H9 (cell line): ENCODE measurements around the gene BRD7. TPM values are rescaled to one million over a fixed set of nuclear protein-coding genes. Genes with fewer than 3 reads are reported as not detected.

Source experiments
- DNase-seq: peaks from one replicate; pipeline ENCODE4 v3.0.0-alpha.2; 2017
- H2AFZ ChIP-seq: one replicate; pipeline ENCODE4 v1.6.1; 2013; ENCODE audit warnings: mild to moderate bottlenecking, low read length, control low read depth, moderate library complexity
- H2AK5ac ChIP-seq: 2 replicates; pipeline ENCODE4 v1.6.1; 2013; ENCODE audit warnings: low read length, control low read depth, mixed read lengths; ENCODE audit not compliant: insufficient read length
- H2BK120ac ChIP-seq: one replicate; pipeline ENCODE4 v1.6.1; 2013; ENCODE audit warnings: low read depth, mild to moderate bottlenecking, low read length, control low read depth, inconsistent platforms; ENCODE audit not compliant: poor library complexity, severe bottlenecking
- H2BK12ac ChIP-seq: 2 replicates; pipeline ENCODE4 v1.6.1; 2013; ENCODE audit warnings: low read length, control low read depth, mixed read lengths, low read depth; ENCODE audit not compliant: insufficient read length
- H2BK15ac ChIP-seq: 2 replicates; pipeline ENCODE4 v1.6.1; 2013; ENCODE audit warnings: low read depth, low read length, control low read depth
- H2BK20ac ChIP-seq: one replicate; pipeline ENCODE4 v1.6.1; 2013; ENCODE audit warnings: low read depth, mild to moderate bottlenecking, low read length, control low read depth, inconsistent platforms; ENCODE audit not compliant: poor library complexity, severe bottlenecking
- H2BK5ac ChIP-seq: 2 replicates; pipeline ENCODE4 v1.6.1; 2013; ENCODE audit warnings: low read length, control low read depth, mixed read lengths; ENCODE audit not compliant: insufficient read length
- H3K14ac ChIP-seq: 2 replicates; pipeline ENCODE4 v1.6.1; 2013; ENCODE audit warnings: low read length, control low read depth; ENCODE audit not compliant: insufficient read depth
- H3K18ac ChIP-seq: 2 replicates; pipeline ENCODE4 v1.6.1; 2013; ENCODE audit warnings: low read depth, mild to moderate bottlenecking, mixed read lengths, low read length, control low read depth; ENCODE audit not compliant: insufficient read length
- H3K23ac ChIP-seq: 2 replicates; pipeline ENCODE4 v1.6.1; 2013; ENCODE audit warnings: low read length, control low read depth, mixed read lengths, low read depth; ENCODE audit not compliant: insufficient read length
- H3K23me2 ChIP-seq: 2 replicates; pipeline ENCODE4 v1.6.1; 2013; ENCODE audit warnings: low read depth, mild to moderate bottlenecking, mixed read lengths, low read length, control low read depth; ENCODE audit not compliant: insufficient read length, poor library complexity, severe bottlenecking
- H3K27ac ChIP-seq: 2 replicates; pipeline ENCODE4 v1.5.1; 2013; ENCODE audit warnings: low read length, control low read depth, mixed read lengths, low read depth; ENCODE audit not compliant: insufficient read length
- H3K27me3 ChIP-seq: 2 replicates; pipeline ENCODE4 v1.6.1; 2013; ENCODE audit warnings: low read length, control low read depth, inconsistent platforms; ENCODE audit not compliant: insufficient read depth
- H3K4ac ChIP-seq: 2 replicates; pipeline ENCODE4 v1.6.1; 2013; ENCODE audit warnings: low read depth, mild to moderate bottlenecking, control low read depth, inconsistent platforms, low read length, moderate library complexity
- H3K4me1 ChIP-seq: 2 replicates; pipeline ENCODE4 v1.6.1; 2013; ENCODE audit warnings: low read length, control low read depth, inconsistent platforms; ENCODE audit not compliant: insufficient read depth
- H3K4me2 ChIP-seq: 2 replicates; pipeline ENCODE4 v1.6.1; 2013; ENCODE audit warnings: low read length, control low read depth, mixed read lengths; ENCODE audit not compliant: insufficient read length, insufficient read depth
- H3K56ac ChIP-seq: 2 replicates; pipeline ENCODE4 v1.6.1; 2013; ENCODE audit warnings: low read depth, mild to moderate bottlenecking, mixed read lengths, low read length, control low read depth; ENCODE audit not compliant: insufficient read length
- H3K79me1 ChIP-seq: 2 replicates; pipeline ENCODE4 v1.6.1; 2013; ENCODE audit warnings: low read depth, mild to moderate bottlenecking, moderate library complexity, low read length, control low read depth, inconsistent platforms; ENCODE audit not compliant: insufficient read depth, poor library complexity, severe bottlenecking
- H3K79me2 ChIP-seq: 2 replicates; pipeline ENCODE4 v1.6.1; 2013; ENCODE audit warnings: low read length, control low read depth, inconsistent platforms; ENCODE audit not compliant: insufficient read depth
- H3K9ac ChIP-seq: 2 replicates; pipeline ENCODE4 v1.6.1; 2013; ENCODE audit warnings: low read length, control low read depth, mixed read lengths; ENCODE audit not compliant: insufficient read length; ENCODE audit errors: extremely low read depth
- H3K9me3 ChIP-seq: one replicate; pipeline ENCODE4 v1.6.1; 2013; ENCODE audit warnings: low read depth, low read length, inconsistent platforms; ENCODE audit not compliant: control insufficient read depth
- H3T11ph ChIP-seq: one replicate; pipeline ENCODE4 v1.6.1; 2013; ENCODE audit warnings: mild to moderate bottlenecking, low read length, control low read depth, inconsistent platforms
- H4K20me1 ChIP-seq: one replicate; pipeline ENCODE4 v1.6.1; 2013; ENCODE audit not compliant: control insufficient read depth, insufficient read length, insufficient read depth
- H4K5ac ChIP-seq: 2 replicates; pipeline ENCODE4 v1.6.1; 2013; ENCODE audit warnings: low read depth, mild to moderate bottlenecking, mixed read lengths, low read length, control low read depth; ENCODE audit not compliant: insufficient read length
- H4K8ac ChIP-seq: replicated peaks from 2 replicates; pipeline ENCODE4 v1.6.1; 2013; ENCODE audit warnings: low read length, control low read depth, mixed read lengths, low read depth; ENCODE audit not compliant: insufficient read length
- H4K91ac ChIP-seq: 2 replicates; pipeline ENCODE4 v1.6.1; 2013; ENCODE audit warnings: low read depth, mild to moderate bottlenecking, moderate library complexity, mixed read lengths, low read length, control low read depth; ENCODE audit not compliant: insufficient read length
- H3K27ac Mint-ChIP-seq, 3 experiments: 2 replicates in 2 of 3; 3 replicates in 1 of 3; pipeline ENCODE4 v1.8.0; 2020 to 2021; ENCODE audit warnings: mixed read lengths in 3 of 3, mild to moderate bottlenecking in 1 of 3, moderate library complexity in 1 of 3
- H3K27me3 Mint-ChIP-seq: 2 replicates; pipeline ENCODE4 v1.8.0; 2021; ENCODE audit warnings: low read depth, mild to moderate bottlenecking, moderate library complexity, mixed read lengths
- H3K36me3 Mint-ChIP-seq, 3 experiments: 2 replicates in 2 of 3; 3 replicates in 1 of 3; pipeline ENCODE4 v1.8.0; 2020 to 2021; ENCODE audit warnings: low read depth in 3 of 3, mixed read lengths in 3 of 3; ENCODE audit not compliant: insufficient read depth in 1 of 3
- H3K4me1 Mint-ChIP-seq, 2 experiments: 2 replicates each; pipeline ENCODE4 v1.8.0; 2020; ENCODE audit warnings: mixed read lengths in 2 of 2
- H3K4me3 Mint-ChIP-seq, 2 experiments: 2 replicates in 1 of 2; 3 replicates in 1 of 2; pipeline ENCODE4 v1.8.0; 2020 to 2021; ENCODE audit warnings: mild to moderate bottlenecking in 2 of 2, mixed read lengths in 2 of 2, moderate library complexity in 1 of 2
- H3K9me3 Mint-ChIP-seq, 2 experiments: 2 replicates in 1 of 2; 3 replicates in 1 of 2; pipeline ENCODE4 v1.8.0; 2020; ENCODE audit warnings: mild to moderate bottlenecking in 2 of 2, mixed read lengths in 2 of 2, moderate library complexity in 1 of 2
- CTCF ChIP-seq: fragments of 200-600 bp; sonication (generic); conservative IDR thresholded peaks from 3 replicates; pipeline ENCODE4 v1.8.0; 2021; ENCODE audit warnings: antibody characterized with exemption, mild to moderate bottlenecking
- WGBS: extraction: QIAGEN DNeasy Blood & Tissue Kit; methylation state at CpG from one replicate; pipeline ENCODE4 v1.1.7; 2013; ENCODE audit warnings: missing lambda C conversion rate, low lambda C conversion rate, mixed read lengths; ENCODE audit not compliant: insufficient read length; ENCODE audit errors: extremely low coverage; 5-methylcytosine and 5-hydroxymethylcytosine counted together
- total RNA-seq: library from RNA; stranded (reverse); gene quantifications from 2 replicates; pipeline ENCODE4 v1.2.1, GENCODE V29; 2021

Gene BRD7
- total RNA-seq, 1 experiment from 2014 or later = 112 TPM

GRCh38 chr16:50288026-50288425, 80.8 kb downstream of the BRD7 start:
- Histone ChIP-seq H3K18ac (no peak overlapping the region), H3K23me2 (no peaks in the 10 kb centered on the region), H3K23ac (no peak overlapping the region), H4K8ac (no peak overlapping the region), H3K4me2 (no peak overlapping the region), H3K4ac (no peak overlapping the region), H3K27ac (no peak overlapping the region), H4K5ac (no peak overlapping the region), H2AK5ac (no peak overlapping the region), H2BK120ac (no peak overlapping the region), H3K9ac (no peak overlapping the region), H2AFZ (no peak overlapping the region), H3K79me2 (no peaks in the 10 kb centered on the region), H2BK5ac (no peak overlapping the region), H4K20me1 (no peaks in the 10 kb centered on the region), H4K91ac (no peak overlapping the region), H3K79me1 (no peaks in the 10 kb centered on the region), H2BK12ac (no peak overlapping the region), H3K56ac (no peak overlapping the region), H3K4me1 (no peaks in the 10 kb centered on the region), H2BK20ac (no peak overlapping the region), H3K27me3 (no peaks in the 10 kb centered on the region), H3K14ac (peak overlapping the region; percentile 55; the same call in 1 of the 2 replicates), H2BK15ac (no peak overlapping the region), H3T11ph (no peak overlapping the region), H3K9me3 (no peaks in the 10 kb centered on the region)
- no peak for DNase-seq
- H3K9me3 Mint-ChIP-seq = peaks cover 3 to 4% of the 10 kb centered on the region in 2 experiments; a peak in 4 of 5 replicates
- no CpG with 5 or more reads among the region's 17 CpGs for WGBS
- H3K27me3 Mint-ChIP-seq = no peaks in the 10 kb centered on the region; the same call in 1 of the 2 replicates
- peaks cover 0 to 5% (median 0%) of the 10 kb centered on the region in 3 experiments; a peak in 4 of 7 replicates for H3K36me3 Mint-ChIP-seq
- no peak overlapping the region for H3K27ac Mint-ChIP-seq
- H3K4me1 Mint-ChIP-seq = no peaks in the 10 kb centered on the region
- no peak overlapping the region for H3K4me3 Mint-ChIP-seq
- no peak for TF ChIP-seq CTCF
